Testis (tissue), 2 donors: ENCODE data around the gene SLC29A3.

ENCODE experiments used
- CTCF ChIP-seq, 3 experiments: fragments of 450-650 bp in 2 of 3; fragments of 200-600 bp in 1 of 3; sonication (generic) in 1 of 3; IDR thresholded peaks; one replicate each; pipeline ENCODE4 v1.5.1; 2016 to 2019; ENCODE audit warnings: antibody characterized with exemption in 3 of 3, mild to moderate bottlenecking in 2 of 3, moderate library complexity in 1 of 3
- POLR2A ChIP-seq: fragments of 450-650 bp; IDR thresholded peaks from one replicate; pipeline ENCODE4 v1.6.1; 2017; ENCODE audit warnings: antibody characterized with exemption, mild to moderate bottlenecking, moderate library complexity

DNA sequence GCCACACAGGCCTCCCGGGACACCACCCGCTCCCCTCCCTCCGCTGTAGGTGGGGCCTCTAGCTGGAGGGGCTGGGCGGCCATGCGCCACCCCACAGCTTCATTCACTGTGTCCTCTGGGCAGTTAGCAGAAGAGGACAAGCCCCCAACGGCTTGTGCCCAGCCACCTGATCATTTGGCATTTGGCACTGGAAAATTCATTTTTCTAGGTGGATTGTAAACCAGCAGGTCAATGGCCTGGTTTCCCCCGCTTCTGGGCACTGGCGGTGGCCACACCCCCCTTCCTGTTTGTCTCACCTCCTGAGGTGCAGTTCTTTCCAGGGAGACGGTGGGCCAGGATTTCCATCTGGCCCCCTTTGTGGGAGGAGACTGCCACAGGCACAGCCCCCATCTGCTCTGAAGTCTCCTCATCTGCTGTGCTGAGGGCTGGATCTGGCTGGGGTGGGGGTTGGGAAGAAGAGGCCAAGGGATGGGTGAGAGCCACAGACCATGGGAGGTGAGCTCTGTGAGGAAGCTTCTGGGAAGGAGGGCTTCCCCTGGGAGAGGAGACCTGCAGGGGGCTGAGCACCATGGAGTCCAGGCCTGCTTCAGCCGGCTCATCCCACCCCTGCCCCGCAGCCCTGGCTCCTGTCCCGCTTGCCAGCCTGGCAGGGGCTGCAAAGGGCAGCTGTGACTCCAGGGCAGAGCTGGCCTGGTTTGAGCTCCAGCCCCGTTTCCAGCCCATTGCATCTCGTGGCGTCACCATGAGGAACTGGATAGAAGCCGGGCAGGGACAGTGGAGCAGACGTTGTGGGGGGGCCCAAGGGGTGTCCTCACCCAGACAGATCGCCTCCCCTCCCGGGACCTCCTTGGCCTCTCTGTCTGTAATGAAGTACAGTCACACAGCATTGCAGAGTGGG, 40.1 kb upstream of the SLC29A3 start:
- TF ChIP-seq CTCF (IDR thresholded peaks at IDR 0.05): no peak
- no peak for TF ChIP-seq POLR2A
